Tibial nerve (tissue), 4 donors: ENCODE measurements around the gene KIF21A.
A peak's percentile ranks its signal among the peaks of the same experiment; 100 is the strongest.

Experiments used
- CTCF ChIP-seq, 5 experiments: fragments of 200-600 bp in 3 of 5; fragments of 450-650 bp in 2 of 5; sonication (generic) in 3 of 5; IDR thresholded peaks; one replicate each; pipeline ENCODE4 v1.5.1; 2016 to 2019; ENCODE audit warnings: antibody characterized with exemption in 5 of 5, mild to moderate bottlenecking in 3 of 5, moderate library complexity in 2 of 5
- EP300 ChIP-seq, 2 donors: sonication (generic); formaldehyde crosslinking; IDR thresholded peaks; one replicate each; pipeline ENCODE4 v1.6.1; 2017; ENCODE audit warnings: antibody characterized with exemption in 2 of 2, mild to moderate bottlenecking in 1 of 2
- POLR2A ChIP-seq, 2 donors: fragments of 450-650 bp; IDR thresholded peaks; one replicate each; pipeline ENCODE4 v1.6.1; 2017; ENCODE audit warnings: antibody characterized with exemption in 2 of 2, mild to moderate bottlenecking in 2 of 2, moderate library complexity in 2 of 2

- TF ChIP-seq CTCF (IDR thresholded peaks at IDR 0.05) (peak in 2 of 5 experiments; percentile 12 to 33), POLR2A (IDR thresholded peaks at IDR 0.05) (no peak), EP300 (IDR thresholded peaks at IDR 0.05) (no peak)
Observed at GRCh38 chr12:39365364-39366001, 77.4 kb downstream of the KIF21A start.
